Pancreas (tissue), 10 donors: Measurements from ENCODE around the gene MYO18A. TPM values are rescaled to one million over a fixed set of nuclear protein-coding genes. Genes with fewer than 3 reads are reported as not detected.
"Not testable (repeated sequence)": the region's sequence is repeated elsewhere in the genome, so short reads cannot be mapped to it uniquely, and the experiment has no call there.

Source experiments
- ATAC-seq, 4 donors: fragments of 200-7000 bp; cut with Tn5 transposase; one replicate each; pipeline versions ENCODE4 v1.8.0 to v1.9.1; 2020; ENCODE audit warnings: mild to moderate bottlenecking in 4 of 4, moderate library complexity in 4 of 4
- DNase-seq, 6 donors: peaks; one replicate each; pipeline ENCODE4 v3.0.0-alpha.2; 2020
- FAIRE-seq: peaks from 2 replicates; lab custom pipeline; 2012; peaks lifted over from hg19 to GRCh38; lab: Jason Lieb, UNC
- H3K27ac ChIP-seq, 4 donors: fragments of 200-600 bp; sonication (generic); 1 replicate in 3 of 4; 2 replicates in 1 of 4; pipeline versions ENCODE4 v1.5.0 to v1.8.0; 2020
- H3K27me3 ChIP-seq, 4 donors: fragments of 200-600 bp; one replicate each; pipeline ENCODE4 v1.8.0; 2021
- H3K36me3 ChIP-seq, 3 donors: fragments of 200-600 bp; sonication (generic) in 1 of 3; one replicate each; pipeline versions ENCODE4 v1.5.0 to v1.8.0; 2020 to 2021
- H3K4me1 ChIP-seq, 3 donors: fragments of 200-600 bp; one replicate each; pipeline ENCODE4 v1.8.0; 2021
- H3K4me3 ChIP-seq, 4 donors: fragments of 200-600 bp; sonication (generic) in 2 of 4; one replicate each; pipeline versions ENCODE4 v1.5.0 to v1.8.0; 2020 to 2021
- H3K9me3 ChIP-seq, 4 donors: fragments of 200-600 bp; one replicate each; pipeline ENCODE4 v1.8.0; 2021
- WGBS, 2 donors: extraction: QIAGEN DNeasy Blood & Tissue Kit; methylation state at CpG; one replicate each; pipeline ENCODE4 v1.1.7; 2013; 5-methylcytosine and 5-hydroxymethylcytosine counted together
- intact Hi-C, 3 donors: fragments of 100-400 bp; cut with DNase I; formaldehyde crosslinking; loops; one replicate each; pipeline versions ENCODE4 v1.11.1 to v1.14.2; 2022
- polyA plus RNA-seq, 2 donors: library from polyadenylated mRNA; stranded (reverse); fragments of 200-250 nt; gene quantifications; one replicate each; pipeline ENCODE4 v1.2.3, GENCODE V29; 2013
- total RNA-seq, 6 donors: library from RNA; stranded (reverse); fragmentation: NEBNext Ultra II Directional in 4 of 6; extraction: Animal tissue kit (Norgen Biotek cat#: 25700) in 4 of 6; gene quantifications; one replicate each; pipeline versions ENCODE4 v1.2.1 to v1.2.4, GENCODE V29; 2021 to 2023
- TF ChIP-seq, protein P1 (sequence below), 4 donors: fragments of 200-600 bp; sonication (generic) in 3 of 4; IDR thresholded peaks; one replicate each; pipeline versions ENCODE4 v1.5.0 to v1.8.0; 2021; ENCODE audit warnings: antibody characterized with exemption in 4 of 4
- donor health status: healthy with polysubstance abuse.
- donor health status: DM: no; HTN: no; CAD: no; lungs with moderate emphysema.
- donor health status: DM: no; HTN: no; CAD: no.
- donor health status: control.
- donor health status: control.
- donor health status: Bipolar disorder and iron deficiency.
- donor health status: DM: yes; HTN: yes; CAD: no.
- donor health status: DM: no; HTN: no; CAD: no.
- donor health status: DM: no; HTN: no; CAD: no.
- donor health status: DM: yes; HTN: yes; CAD: no.

Gene MYO18A
- total and polyA plus RNA-seq, 8 donors = 21.3 to 85.3 (median 33.5) TPM

DNA sequence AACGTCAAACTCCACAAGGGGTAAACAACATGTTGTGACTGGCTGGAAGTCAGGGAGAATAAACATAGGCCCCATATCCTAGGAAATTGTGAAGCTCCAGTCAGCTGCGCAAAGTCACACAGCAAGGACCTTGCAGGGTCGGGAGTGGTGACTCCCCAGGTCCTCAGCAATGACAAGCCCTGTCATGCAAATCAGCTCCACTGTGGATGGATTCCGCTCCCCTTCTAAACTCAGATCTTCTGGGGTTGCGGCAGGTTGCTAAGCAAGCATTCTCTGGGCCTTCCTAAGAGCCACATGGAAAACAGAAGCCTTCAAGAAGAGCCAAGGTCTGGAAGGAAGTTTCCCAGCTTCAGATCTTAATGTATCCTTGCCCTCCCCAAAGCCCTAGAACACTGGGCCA, 28.9 kb upstream of the MYO18A start:
- TF ChIP-seq, protein P1, sequence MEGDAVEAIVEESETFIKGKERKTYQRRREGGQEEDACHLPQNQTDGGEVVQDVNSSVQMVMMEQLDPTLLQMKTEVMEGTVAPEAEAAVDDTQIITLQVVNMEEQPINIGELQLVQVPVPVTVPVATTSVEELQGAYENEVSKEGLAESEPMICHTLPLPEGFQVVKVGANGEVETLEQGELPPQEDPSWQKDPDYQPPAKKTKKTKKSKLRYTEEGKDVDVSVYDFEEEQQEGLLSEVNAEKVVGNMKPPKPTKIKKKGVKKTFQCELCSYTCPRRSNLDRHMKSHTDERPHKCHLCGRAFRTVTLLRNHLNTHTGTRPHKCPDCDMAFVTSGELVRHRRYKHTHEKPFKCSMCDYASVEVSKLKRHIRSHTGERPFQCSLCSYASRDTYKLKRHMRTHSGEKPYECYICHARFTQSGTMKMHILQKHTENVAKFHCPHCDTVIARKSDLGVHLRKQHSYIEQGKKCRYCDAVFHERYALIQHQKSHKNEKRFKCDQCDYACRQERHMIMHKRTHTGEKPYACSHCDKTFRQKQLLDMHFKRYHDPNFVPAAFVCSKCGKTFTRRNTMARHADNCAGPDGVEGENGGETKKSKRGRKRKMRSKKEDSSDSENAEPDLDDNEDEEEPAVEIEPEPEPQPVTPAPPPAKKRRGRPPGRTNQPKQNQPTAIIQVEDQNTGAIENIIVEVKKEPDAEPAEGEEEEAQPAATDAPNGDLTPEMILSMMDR (IDR thresholded peaks at IDR 0.05) = no peak
- no peak for FAIRE-seq
- DNase-seq = no peak
- Histone ChIP-seq H3K4me1 (no peaks in the 10 kb centered on the region), H3K36me3 (no peaks in the 10 kb centered on the region), H3K27me3 (no peaks in the 10 kb centered on the region), H3K4me3 (no peak overlapping the region), H3K9me3 (no peaks in the 10 kb centered on the region), H3K27ac (no peak overlapping the region)
- 77 to 83% methylated on average over 5 of the region's 5 CpGs for WGBS, 2 donors
- intact Hi-C loops = no loop called here
- no peak for ATAC-seq

DNA sequence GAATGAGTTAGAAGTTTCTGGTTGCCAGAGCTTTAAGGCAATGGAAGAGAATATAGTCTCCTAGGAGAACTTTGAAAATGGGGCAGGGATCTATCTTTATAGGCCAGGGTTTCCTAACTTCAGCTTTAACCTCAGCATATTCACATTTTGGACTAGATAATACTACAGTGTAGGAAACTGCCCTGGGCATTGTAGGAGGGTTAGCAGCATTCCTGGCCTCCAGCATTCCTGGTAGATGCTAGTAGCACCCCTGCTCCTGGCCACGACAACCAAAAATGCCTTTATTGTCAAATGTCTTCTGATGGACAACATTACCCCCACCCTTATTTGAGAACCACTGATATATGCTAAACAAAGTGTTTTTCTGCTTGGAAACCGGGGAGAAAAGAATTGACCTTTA, 27.8 kb upstream of the MYO18A start:
- Histone ChIP-seq H3K36me3 (no peaks in the 10 kb centered on the region), H3K27me3 (no peaks in the 10 kb centered on the region), H3K4me3 (no peak overlapping the region), H3K27ac (no peak overlapping the region), H3K4me1 (no peaks in the 10 kb centered on the region), H3K9me3 (no peaks in the 10 kb centered on the region)
- DNase-seq = no peak
- TF ChIP-seq, protein P1 (IDR thresholded peaks at IDR 0.05) = no peak
- no peak for FAIRE-seq
- ATAC-seq = no peak
- intact Hi-C loops = no loop called here
- 85 to 89% methylated on average over 2 of the region's 2 CpGs for WGBS, 2 donors

DNA sequence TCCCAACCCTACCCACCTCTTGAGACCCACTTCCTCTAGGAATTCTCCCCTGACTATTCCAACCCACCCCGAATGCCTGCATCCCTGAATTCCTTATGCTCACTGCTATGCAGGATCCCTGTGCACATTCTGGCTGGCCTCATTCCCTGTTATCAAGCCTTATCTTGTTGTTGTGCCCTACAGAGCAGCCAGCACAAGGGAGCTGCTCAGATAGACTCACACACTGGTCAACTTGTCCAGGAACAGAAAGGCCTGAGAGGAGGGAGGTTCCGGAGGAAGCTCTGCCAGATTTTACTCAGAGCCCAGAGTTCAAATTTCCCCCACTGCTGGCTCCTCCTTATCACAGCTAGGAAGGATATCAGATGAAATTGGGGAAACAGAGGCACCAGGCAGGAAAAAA, 24.8 kb upstream of the MYO18A start:
- FAIRE-seq = no peak
- DNase-seq = no peak

DNA sequence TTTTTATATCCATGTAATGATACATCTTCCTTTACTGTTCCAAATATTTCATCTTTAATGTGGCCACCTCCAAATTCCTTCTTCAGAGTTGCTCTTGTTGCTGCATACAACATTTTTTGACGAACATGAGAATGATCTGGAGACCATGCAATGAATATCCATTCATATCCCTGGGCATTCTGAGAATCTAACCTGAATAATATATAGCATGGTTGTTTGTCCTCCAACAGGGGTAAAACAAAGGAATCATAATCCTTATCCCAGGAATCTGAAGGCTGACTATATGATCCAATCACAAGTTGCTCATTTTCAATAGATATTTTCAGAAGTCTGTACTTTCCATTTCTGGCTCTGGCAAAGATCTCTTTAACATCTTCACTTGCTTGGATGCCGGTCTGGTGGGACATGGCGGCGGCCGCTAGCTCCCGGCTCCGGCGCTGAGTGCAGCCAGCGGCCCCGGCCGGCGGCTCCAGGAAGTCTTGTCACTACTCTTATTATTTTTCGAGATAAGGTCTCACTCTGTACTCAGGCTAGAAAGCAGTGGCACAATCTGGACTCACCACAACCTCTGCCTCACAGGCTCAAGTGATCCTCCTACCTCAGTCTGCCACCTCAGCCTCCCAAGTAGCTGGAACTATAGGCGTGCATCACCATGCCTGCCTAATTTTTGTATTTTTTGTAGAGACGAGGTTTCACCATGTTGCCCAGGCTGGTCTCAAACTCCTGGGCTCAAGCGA, 24.0 kb upstream of the MYO18A start:
- intact Hi-C loops = not testable (repeated sequence)

More for the DNA sequence above, 24.8 kb upstream of the MYO18A start:
- H3K27me3 ChIP-seq = no peaks in the 10 kb centered on the region
- no peaks in the 10 kb centered on the region for H3K36me3 ChIP-seq
- intact Hi-C loops = no loop called here
- WGBS, 2 donors = 17 to 31% methylated on average over 2 of the region's 2 CpGs
- peak in 1 of 4 donors; percentile 73 for ATAC-seq
- no peaks in the 10 kb centered on the region for H3K4me1 ChIP-seq
- no peaks in the 10 kb centered on the region for H3K9me3 ChIP-seq
- H3K27ac ChIP-seq = no peak overlapping the region
- H3K4me3 ChIP-seq = no peak overlapping the region
- TF ChIP-seq, protein P1 (IDR thresholded peaks at IDR 0.05) = no peak

DNA sequence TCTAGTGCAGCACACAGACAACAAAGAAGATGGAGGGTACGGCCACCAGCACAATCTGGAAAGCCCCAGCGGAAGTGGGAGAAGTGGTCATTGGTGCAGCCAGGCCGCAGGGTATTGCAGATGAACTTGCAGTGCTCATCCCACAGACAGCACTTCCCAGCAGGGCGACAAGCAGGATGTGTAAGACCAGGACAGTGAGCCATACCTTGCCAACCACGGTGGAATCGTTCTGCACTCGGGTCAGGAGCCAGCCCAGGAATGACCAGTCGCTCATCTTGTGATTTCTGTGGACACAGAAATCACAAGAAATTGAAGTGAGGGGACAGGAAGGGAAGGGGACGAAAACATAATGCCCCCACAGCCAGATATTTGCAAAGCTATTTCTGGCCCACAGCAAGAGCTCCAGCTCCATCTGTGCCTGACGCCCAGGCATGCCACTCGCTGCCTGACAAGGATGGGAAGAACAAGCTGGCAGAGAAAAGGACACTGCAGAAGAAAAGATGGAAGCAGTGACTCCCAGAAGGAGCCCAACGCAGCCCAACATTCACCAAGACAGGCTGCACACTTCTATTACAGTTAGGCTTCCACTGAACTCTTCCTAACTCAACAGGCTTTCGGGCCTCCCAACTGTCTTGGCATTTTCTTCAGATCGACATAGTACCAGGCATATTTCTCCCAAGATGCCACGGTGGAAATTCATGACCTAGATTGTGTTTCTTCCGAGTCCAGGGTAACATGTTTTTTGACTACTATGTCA, 17.5 kb upstream of the MYO18A start:
- TF ChIP-seq, protein P1 (IDR thresholded peaks at IDR 0.05) = no peak

More for the DNA sequence above, 24.0 kb upstream of the MYO18A start:
- not testable (repeated sequence) for H3K4me1 ChIP-seq, H3K36me3 ChIP-seq, H3K4me3 ChIP-seq, FAIRE-seq, H3K9me3 ChIP-seq, H3K27me3 ChIP-seq, DNase-seq, H3K27ac ChIP-seq
- ATAC-seq = peak in 2 of 4 donors; percentile 38 to 58
- WGBS, 2 donors = 77 to 83% methylated on average over 16 of the region's 16 CpGs

More for the DNA sequence above, 17.5 kb upstream of the MYO18A start:
- no peaks in the 10 kb centered on the region for H3K27me3 ChIP-seq
- 81 to 89% methylated on average over 16 of the region's 16 CpGs for WGBS, 2 donors
- H3K36me3 ChIP-seq = no peaks in the 10 kb centered on the region
- no peak for DNase-seq
- no peaks in the 10 kb centered on the region for H3K4me1 ChIP-seq
- intact Hi-C loops = no loop called here
- no peaks in the 10 kb centered on the region for H3K9me3 ChIP-seq
- no peak overlapping the region for H3K4me3 ChIP-seq
- FAIRE-seq = no peak
- no peak for ATAC-seq
- H3K27ac ChIP-seq = no peak overlapping the region
